GM12878 (cell line): ENCODE results near the gene CLEC16A. TPM values are rescaled to one million over a fixed set of nuclear protein-coding genes. Genes with fewer than 3 reads are reported as not detected.

Experiments
- ATAC-seq: fragments of 200-7000 bp; cut with Tn5 transposase; 3 replicates; pipeline ENCODE4 v1.9.1; 2020; ENCODE audit warnings: mild to moderate bottlenecking, moderate library complexity
- BruUV-seq: library from RNA; stranded (reverse); fragments of 400-500 nt; replicated peaks from 2 replicates; lab custom pipeline; 2021; lab: Mats Ljungman, UMichigan
- CTCF ChIA-PET: fragments of 300-600 bp; sonication (Branson Sonifier 250); formaldehyde crosslinking; extraction: SDS; loops from one replicate; lab custom pipeline; 2021; ENCODE audit warnings: inconsistent platforms; lab: Yijun Ruan, JAX
- POLR2A ChIA-PET: fragments of 350-600 bp; formaldehyde crosslinking; extraction: SDS; loops from one replicate; lab custom pipeline; 2021; ENCODE audit warnings: inconsistent platforms; lab: Charles Lee
- RAD21 ChIA-PET: fragments of 300-600 bp; sonication (Branson Sonifier 250); formaldehyde crosslinking; loops from one replicate; lab custom pipeline; 2023; ENCODE audit warnings: antibody characterized with exemption; ENCODE audit not compliant: unreplicated experiment; lab: Charles Lee
- SMC1A ChIA-PET: fragments of 300-600 bp; sonication (Branson Sonifier 250); formaldehyde crosslinking; loops from one replicate; lab custom pipeline; 2023; ENCODE audit not compliant: unreplicated experiment, uncharacterized antibody; lab: Charles Lee
- DNase-seq: peaks from one replicate; pipeline ENCODE4 v3.0.0-alpha.2; 2011; ENCODE audit warnings: low read depth, low spot score
- FAIRE-seq: peaks from 3 replicates; lab custom pipeline; 2011; peaks lifted over from hg19 to GRCh38; lab: Jason Lieb, UNC
- H2AFZ ChIP-seq: 2 replicates; pipeline ENCODE4 v1.6.0; 2011; ENCODE audit warnings: low read depth, low read length, control low read depth; ENCODE audit not compliant: control insufficient read depth
- H3K27ac ChIP-seq: 2 replicates; pipeline ENCODE4 v1.5.1; 2011; ENCODE audit warnings: control low read depth; ENCODE audit not compliant: control insufficient read depth, insufficient read depth
- H3K27me3 ChIP-seq, 2 experiments: replicated peaks in 1 of 2; 2 replicates each; pipeline versions ENCODE4 v1.6.0 to v1.6.1; 2011; ENCODE audit warnings: low read length in 1 of 2; ENCODE audit not compliant: control insufficient read depth in 2 of 2, insufficient read depth in 2 of 2
- H3K36me3 ChIP-seq, 2 experiments: 2 replicates each; pipeline ENCODE4 v1.5.1; 2011; ENCODE audit warnings: low read length in 1 of 2; ENCODE audit not compliant: control insufficient read depth in 2 of 2, insufficient read depth in 2 of 2
- H3K4me1 ChIP-seq: 2 replicates; pipeline ENCODE4 v1.6.1; 2011; ENCODE audit warnings: mild to moderate bottlenecking, low read length, moderate library complexity, mixed read lengths; ENCODE audit not compliant: control insufficient read depth, insufficient read depth
- H3K4me2 ChIP-seq: 2 replicates; pipeline ENCODE4 v1.6.0; 2011; ENCODE audit warnings: control low read depth; ENCODE audit not compliant: control insufficient read depth, insufficient read depth
- H3K4me3 ChIP-seq: fragments of 200-600 bp; sonication (generic); 2 replicates; pipeline ENCODE4 v1.5.1; 2016
- H3K79me2 ChIP-seq: 2 replicates; pipeline ENCODE4 v1.6.0; 2011; ENCODE audit warnings: low read length; ENCODE audit not compliant: control insufficient read depth, insufficient read depth
- H3K9ac ChIP-seq: 2 replicates; pipeline ENCODE4 v1.8.0; 2011; ENCODE audit warnings: low read length, control low read depth, mixed read lengths; ENCODE audit not compliant: control insufficient read depth, insufficient read depth
- H3K9me3 ChIP-seq: replicated peaks from 3 replicates; pipeline ENCODE4 v1.5.1; 2011; ENCODE audit warnings: mild to moderate bottlenecking, low read length; ENCODE audit not compliant: control insufficient read depth, insufficient read depth
- H4K20me1 ChIP-seq: 2 replicates; pipeline ENCODE4 v1.6.0; 2011; ENCODE audit not compliant: control insufficient read depth, insufficient read depth
- ATF7 ChIP-seq: fragments of 450-650 bp; IDR thresholded peaks from 2 replicates; pipeline ENCODE4 v1.6.1; 2016; ENCODE audit warnings: low read depth, mild to moderate bottlenecking
- BRCA1 ChIP-seq: IDR thresholded peaks from 2 replicates; pipeline ENCODE4 v1.6.1; 2011; ENCODE audit warnings: low read depth, low read length, improper control_type of control experiment
- IKZF1 ChIP-seq: fragments of 450-650 bp; conservative IDR thresholded peaks from 2 replicates; pipeline ENCODE4 v1.6.1; 2017; ENCODE audit warnings: antibody characterized with exemption, mild to moderate bottlenecking
- RUNX3 ChIP-seq: IDR thresholded peaks from 2 replicates; pipeline ENCODE4 v1.6.1; 2012; ENCODE audit warnings: low read length, inconsistent platforms
- SPI1 ChIP-seq: IDR thresholded peaks from 2 replicates; pipeline ENCODE4 v1.6.1; 2011; ENCODE audit warnings: low read depth, mild to moderate bottlenecking, low read length, moderate library complexity, borderline replicate concordance; ENCODE audit not compliant: insufficient read depth
- WGBS: methylation state at CpG from one replicate; pipeline ENCODE4 v1.1.6; 2016; ENCODE audit warnings: low lambda C conversion rate; ENCODE audit not compliant: insufficient replicate concordance, insufficient coverage; ENCODE audit errors: missing lambda C conversion rate; 5-methylcytosine and 5-hydroxymethylcytosine counted together
- in situ Hi-C: fragments of 300-500 bp; cut with MboI; formaldehyde crosslinking; loops from 9 replicates; pipeline ENCODE4 v1.14.3; 2018; ENCODE audit warnings: mixed read lengths
- intact Hi-C: fragments of 100-400 bp; cut with micrococcal nuclease; formaldehyde crosslinking; loops from one replicate; pipeline ENCODE4 v1.14.2; 2022; ENCODE audit not compliant: unreplicated experiment
- polyA plus RNA-seq, 11 experiments: library from polyadenylated mRNA; depleted of rRNA in 4 of 11; unstranded in 6 of 11; stranded (reverse) in 5 of 11; fragments of >200 nt; fragmentation: Nextera tagmentation in 4 of 11; fragmentation: Illumina TruSeq in 1 of 11; extraction: Ambion mirVana in 4 of 11; extraction: Trizol in 1 of 11; gene quantifications; 1 replicate in 1 of 11; 2 replicates in 10 of 11; pipeline versions ENCODE4 v1.2.1 to v1.2.3, GENCODE V29; 2011 to 2016; ENCODE audit warnings: inconsistent platforms in 2 of 11, missing spikeins in 2 of 11, low read depth in 1 of 11
- total RNA-seq, 4 experiments: library from RNA; depleted of rRNA in 3 of 4; stranded (reverse); fragments of >200 nt in 3 of 4; fragmentation: Illumina TruSeq in 1 of 4; extraction: Trizol in 1 of 4; gene quantifications; 2 replicates each; pipeline versions ENCODE4 v1.2.1 to v1.2.3, GENCODE V29; 2013 to 2021
- TF ChIP-seq, protein P1 (sequence below): fragments of 450-650 bp; formaldehyde crosslinking; IDR thresholded peaks from 2 replicates; pipeline ENCODE4 v1.4.0; 2020; ENCODE audit warnings: mild to moderate bottlenecking, moderate library complexity
- TF ChIP-seq, protein P2 (sequence below): fragments of 450-650 bp; IDR thresholded peaks from 2 replicates; pipeline ENCODE4 v1.6.1; 2017; ENCODE audit warnings: mild to moderate bottlenecking, moderate library complexity
- TF ChIP-seq, protein P3 (sequence below): fragments of 450-650 bp; formaldehyde crosslinking; IDR thresholded peaks from 2 replicates; pipeline ENCODE4 v1.4.0; 2022; ENCODE audit warnings: mild to moderate bottlenecking, moderate library complexity

Gene CLEC16A
- total and polyA plus RNA-seq, 10 of the 15 experiments (the other 5 are each of a cell fraction or from before 2014, with no cell fraction given) = 1.5 to 28.8 (median 19.2) TPM

DNA sequence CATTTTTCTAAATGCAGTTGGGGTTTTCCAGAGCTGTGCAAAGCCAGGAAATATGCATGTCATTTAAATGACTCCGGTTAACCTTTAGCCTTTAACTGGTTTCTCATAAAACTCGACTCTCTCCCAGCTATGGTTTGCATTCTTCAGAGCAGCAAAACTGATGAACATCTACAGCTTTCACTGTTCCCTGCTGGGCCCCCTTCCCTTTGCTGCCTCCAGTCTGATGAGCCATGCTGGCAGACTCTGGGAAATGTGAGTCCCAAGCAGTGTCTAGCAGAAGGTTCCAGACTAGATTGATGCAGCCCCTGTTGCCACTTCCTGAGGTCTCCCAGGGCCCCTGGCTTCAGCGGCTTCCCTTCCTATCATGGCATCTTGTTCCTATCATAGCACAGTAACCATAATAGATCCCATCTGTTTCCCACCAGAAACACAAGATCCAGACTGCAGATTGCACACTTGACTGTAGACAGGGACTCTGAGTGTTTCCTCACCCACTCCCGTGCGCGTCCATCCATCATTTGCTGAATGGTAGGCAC lies 135.4 kb downstream of the CLEC16A start:
- ChIA-PET SMC1A (interaction anchor here (0.7 to 3.8 kb wide), 15 partner anchors 8 to 178 kb away, joined by 3 to 30 read pairs (median 6); no protein-coding TSS in a partner anchor), CTCF (interaction anchor here (0.9 to 3.9 kb wide), 7 partner anchors 15 to 178 kb away, joined by 3 to 16 read pairs (median 4); no protein-coding TSS in a partner anchor), POLR2A (interaction anchor here (0.7 to 4.3 kb wide), 7 partner anchors 8 to 144 kb away, joined by 3 to 48 read pairs (median 7); no protein-coding TSS in a partner anchor), RAD21 (interaction anchor here (0.5 to 3.0 kb wide), 18 partner anchors 8 to 175 kb away, joined by 3 to 26 read pairs (median 6); partner anchors contain the start of gene SOCS1)
- Histone ChIP-seq H3K4me3 (no peak overlapping the region), H3K27ac (peak overlapping the region; percentile 46), H3K9ac (no peak overlapping the region; the same call in 1 of the 2 replicates), H4K20me1 (no peaks in the 10 kb centered on the region), H3K9me3 (no peaks in the 10 kb centered on the region), H3K4me2 (peak overlapping the region; percentile 32; the same call in 1 of the 2 replicates), H3K4me1 (peaks cover 46% of the 10 kb centered on the region), H2AFZ (no peak overlapping the region), H3K36me3 (peaks cover 0 to 1% of the 10 kb centered on the region in 2 experiments; a peak in 3 of 4 replicates), H3K27me3 (no peaks in the 10 kb centered on the region), H3K79me2 (no peaks in the 10 kb centered on the region)
- in situ Hi-C loops = no loop called here
- no peak for DNase-seq
- ATAC-seq = no peak
- intact Hi-C loops = loop anchor here (2.0 to 10.0 kb wide), 6 partner anchors 97 to 275 kb away; partner anchors contain the start of gene SOCS1
- FAIRE-seq = no peak
- WGBS = 42% methylated on average over 6 of the region's 6 CpGs
- BruUV-seq = no TSS peak
- TF ChIP-seq, protein P1, sequence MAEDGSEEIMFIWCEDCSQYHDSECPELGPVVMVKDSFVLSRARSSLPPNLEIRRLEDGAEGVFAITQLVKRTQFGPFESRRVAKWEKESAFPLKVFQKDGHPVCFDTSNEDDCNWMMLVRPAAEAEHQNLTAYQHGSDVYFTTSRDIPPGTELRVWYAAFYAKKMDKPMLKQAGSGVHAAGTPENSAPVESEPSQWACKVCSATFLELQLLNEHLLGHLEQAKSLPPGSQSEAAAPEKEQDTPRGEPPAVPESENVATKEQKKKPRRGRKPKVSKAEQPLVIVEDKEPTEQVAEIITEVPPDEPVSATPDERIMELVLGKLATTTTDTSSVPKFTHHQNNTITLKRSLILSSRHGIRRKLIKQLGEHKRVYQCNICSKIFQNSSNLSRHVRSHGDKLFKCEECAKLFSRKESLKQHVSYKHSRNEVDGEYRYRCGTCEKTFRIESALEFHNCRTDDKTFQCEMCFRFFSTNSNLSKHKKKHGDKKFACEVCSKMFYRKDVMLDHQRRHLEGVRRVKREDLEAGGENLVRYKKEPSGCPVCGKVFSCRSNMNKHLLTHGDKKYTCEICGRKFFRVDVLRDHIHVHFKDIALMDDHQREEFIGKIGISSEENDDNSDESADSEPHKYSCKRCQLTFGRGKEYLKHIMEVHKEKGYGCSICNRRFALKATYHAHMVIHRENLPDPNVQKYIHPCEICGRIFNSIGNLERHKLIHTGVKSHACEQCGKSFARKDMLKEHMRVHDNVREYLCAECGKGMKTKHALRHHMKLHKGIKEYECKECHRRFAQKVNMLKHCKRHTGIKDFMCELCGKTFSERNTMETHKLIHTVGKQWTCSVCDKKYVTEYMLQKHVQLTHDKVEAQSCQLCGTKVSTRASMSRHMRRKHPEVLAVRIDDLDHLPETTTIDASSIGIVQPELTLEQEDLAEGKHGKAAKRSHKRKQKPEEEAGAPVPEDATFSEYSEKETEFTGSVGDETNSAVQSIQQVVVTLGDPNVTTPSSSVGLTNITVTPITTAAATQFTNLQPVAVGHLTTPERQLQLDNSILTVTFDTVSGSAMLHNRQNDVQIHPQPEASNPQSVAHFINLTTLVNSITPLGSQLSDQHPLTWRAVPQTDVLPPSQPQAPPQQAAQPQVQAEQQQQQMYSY (CRISPR knock-in tag) = no peak
- 0 out of 2 replicates have a peak, but pooled peaks have one; percentile 18 for TF ChIP-seq ATF7
- TF ChIP-seq, protein P2, sequence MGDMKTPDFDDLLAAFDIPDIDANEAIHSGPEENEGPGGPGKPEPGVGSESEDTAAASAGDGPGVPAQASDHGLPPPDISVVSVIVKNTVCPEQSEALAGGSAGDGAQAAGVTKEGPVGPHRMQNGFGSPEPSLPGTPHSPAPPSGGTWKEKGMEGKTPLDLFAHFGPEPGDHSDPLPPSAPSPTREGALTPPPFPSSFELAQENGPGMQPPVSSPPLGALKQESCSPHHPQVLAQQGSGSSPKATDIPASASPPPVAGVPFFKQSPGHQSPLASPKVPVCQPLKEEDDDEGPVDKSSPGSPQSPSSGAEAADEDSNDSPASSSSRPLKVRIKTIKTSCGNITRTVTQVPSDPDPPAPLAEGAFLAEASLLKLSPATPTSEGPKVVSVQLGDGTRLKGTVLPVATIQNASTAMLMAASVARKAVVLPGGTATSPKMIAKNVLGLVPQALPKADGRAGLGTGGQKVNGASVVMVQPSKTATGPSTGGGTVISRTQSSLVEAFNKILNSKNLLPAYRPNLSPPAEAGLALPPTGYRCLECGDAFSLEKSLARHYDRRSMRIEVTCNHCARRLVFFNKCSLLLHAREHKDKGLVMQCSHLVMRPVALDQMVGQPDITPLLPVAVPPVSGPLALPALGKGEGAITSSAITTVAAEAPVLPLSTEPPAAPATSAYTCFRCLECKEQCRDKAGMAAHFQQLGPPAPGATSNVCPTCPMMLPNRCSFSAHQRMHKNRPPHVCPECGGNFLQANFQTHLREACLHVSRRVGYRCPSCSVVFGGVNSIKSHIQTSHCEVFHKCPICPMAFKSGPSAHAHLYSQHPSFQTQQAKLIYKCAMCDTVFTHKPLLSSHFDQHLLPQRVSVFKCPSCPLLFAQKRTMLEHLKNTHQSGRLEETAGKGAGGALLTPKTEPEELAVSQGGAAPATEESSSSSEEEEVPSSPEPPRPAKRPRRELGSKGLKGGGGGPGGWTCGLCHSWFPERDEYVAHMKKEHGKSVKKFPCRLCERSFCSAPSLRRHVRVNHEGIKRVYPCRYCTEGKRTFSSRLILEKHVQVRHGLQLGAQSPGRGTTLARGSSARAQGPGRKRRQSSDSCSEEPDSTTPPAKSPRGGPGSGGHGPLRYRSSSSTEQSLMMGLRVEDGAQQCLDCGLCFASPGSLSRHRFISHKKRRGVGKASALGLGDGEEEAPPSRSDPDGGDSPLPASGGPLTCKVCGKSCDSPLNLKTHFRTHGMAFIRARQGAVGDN = peak; percentile 93
- TF ChIP-seq SPI1 = no peak
- TF ChIP-seq, protein P3, sequence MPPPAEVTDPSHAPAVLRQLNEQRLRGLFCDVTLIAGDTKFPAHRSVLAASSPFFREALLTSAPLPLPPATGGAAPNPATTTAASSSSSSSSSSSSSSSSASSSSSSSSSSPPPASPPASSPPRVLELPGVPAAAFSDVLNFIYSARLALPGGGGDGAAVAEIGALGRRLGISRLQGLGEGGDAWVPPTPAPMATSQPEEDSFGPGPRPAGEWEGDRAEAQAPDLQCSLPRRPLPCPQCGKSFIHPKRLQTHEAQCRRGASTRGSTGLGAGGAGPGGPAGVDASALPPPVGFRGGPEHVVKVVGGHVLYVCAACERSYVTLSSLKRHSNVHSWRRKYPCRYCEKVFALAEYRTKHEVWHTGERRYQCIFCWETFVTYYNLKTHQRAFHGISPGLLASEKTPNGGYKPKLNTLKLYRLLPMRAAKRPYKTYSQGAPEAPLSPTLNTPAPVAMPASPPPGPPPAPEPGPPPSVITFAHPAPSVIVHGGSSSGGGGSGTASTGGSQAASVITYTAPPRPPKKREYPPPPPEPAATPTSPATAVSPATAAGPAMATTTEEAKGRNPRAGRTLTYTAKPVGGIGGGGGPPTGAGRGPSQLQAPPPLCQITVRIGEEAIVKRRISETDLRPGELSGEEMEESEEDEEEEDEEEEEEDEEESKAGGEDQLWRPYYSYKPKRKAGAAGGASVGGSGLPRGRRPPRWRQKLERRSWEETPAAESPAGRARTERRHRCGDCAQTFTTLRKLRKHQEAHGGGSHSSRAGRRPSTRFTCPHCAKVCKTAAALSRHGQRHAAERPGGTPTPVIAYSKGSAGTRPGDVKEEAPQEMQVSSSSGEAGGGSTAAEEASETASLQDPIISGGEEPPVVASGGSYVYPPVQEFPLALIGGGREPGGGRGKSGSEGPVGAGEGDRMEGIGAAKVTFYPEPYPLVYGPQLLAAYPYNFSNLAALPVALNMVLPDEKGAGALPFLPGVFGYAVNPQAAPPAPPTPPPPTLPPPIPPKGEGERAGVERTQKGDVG (CRISPR knock-in tag) = no peak
- peak; percentile 26; the same call in 1 of the 2 replicates for TF ChIP-seq IKZF1
- no peak for TF ChIP-seq BRCA1
- peak; percentile 24; the same call in 1 of the 2 replicates for TF ChIP-seq RUNX3
